G401 (cell line): ENCODE data around the gene DCAKD. TPM values are rescaled to one million over a fixed set of nuclear protein-coding genes. Genes with fewer than 3 reads are reported as not detected.
A peak's percentile ranks its signal among the peaks of the same experiment; 100 is the strongest.
"Not testable (repeated sequence)": the region's sequence is repeated elsewhere in the genome, so short reads cannot be mapped to it uniquely, and the experiment has no call there.

Experiments
- DNase-seq: peaks from one replicate; pipeline ENCODE4 v3.0.0-alpha.2; 2015; ENCODE audit warnings: low spot score
- in situ Hi-C: cut with HindIII; loops from 2 replicates; pipeline ENCODE4 v1.10.0; 2016; ENCODE audit warnings: low sequenced_read_pairs, mixed read lengths
- total RNA-seq: library from RNA; depleted of rRNA; stranded (reverse); fragments of >200 nt; shearing (Covaris generic); gene quantifications from 2 replicates; pipeline ENCODE4 v1.2.3, GENCODE V29; 2014

Gene DCAKD
- total RNA-seq, 1 experiment from 2014 or later, result 80.9 TPM

DNA sequence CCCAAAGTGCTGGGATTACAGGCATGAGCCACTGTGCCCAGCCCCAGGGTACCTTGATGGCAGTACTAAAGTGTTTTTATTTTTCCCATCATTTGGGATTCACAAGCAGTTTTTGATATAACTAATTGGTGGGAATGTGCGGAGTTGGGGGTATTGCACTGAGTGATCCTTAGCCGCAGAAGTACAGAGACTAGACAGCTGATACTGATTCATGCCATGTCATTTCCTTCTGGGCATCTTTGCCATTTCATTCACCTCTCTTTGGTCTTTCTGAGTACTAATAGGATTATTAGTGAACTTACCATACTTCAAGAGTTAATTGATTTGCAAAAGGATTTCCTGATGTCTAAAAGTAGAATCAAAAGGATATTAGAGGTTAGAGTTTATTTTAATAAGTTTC is 19.4 kb upstream of the DCAKD start:
- in situ Hi-C loops, result no loop called here
- no peak for DNase-seq

DNA sequence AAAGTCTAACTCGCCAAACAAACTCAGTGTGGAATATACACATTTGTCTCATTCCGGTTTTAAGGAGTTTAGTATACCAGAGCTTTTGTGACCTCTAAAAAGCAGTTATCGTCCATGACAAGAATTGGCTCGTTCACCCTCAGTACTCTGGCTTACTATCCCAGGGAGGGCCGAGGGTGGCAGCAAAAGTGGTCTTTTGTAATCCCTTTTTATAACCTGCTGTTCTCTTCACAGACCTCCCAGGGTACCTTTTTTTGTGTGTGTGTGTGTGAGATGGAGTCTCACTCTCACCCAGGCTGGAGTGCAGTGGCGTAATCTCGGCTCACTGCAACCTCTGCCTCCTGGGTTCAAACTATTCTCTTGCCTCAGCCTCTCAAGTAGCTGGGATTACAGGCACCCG is 18.6 kb upstream of the DCAKD start:
- in situ Hi-C loops, result no loop called here
- no peak for DNase-seq

DNA sequence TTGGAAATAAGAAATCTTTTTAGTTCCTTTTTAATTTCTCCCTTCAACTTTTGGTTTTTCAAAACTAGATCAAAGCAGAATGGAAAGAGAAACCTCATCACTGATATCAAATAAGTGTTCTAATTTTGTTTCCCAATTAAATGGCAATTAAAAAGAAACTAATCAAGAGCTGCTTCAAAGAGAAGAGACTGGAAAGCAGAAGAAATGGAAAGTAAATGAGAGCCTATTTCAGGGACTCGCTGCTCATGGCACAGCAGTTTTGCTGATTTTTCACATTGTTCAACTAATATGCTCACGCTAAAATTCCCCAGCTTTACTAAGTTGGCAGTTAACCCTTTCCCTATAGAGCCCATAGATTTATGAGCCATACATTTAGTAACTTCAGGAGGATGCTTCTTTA is 16.2 kb upstream of the DCAKD start:
- DNase-seq, result no peak
- in situ Hi-C loops, result no loop called here

DNA sequence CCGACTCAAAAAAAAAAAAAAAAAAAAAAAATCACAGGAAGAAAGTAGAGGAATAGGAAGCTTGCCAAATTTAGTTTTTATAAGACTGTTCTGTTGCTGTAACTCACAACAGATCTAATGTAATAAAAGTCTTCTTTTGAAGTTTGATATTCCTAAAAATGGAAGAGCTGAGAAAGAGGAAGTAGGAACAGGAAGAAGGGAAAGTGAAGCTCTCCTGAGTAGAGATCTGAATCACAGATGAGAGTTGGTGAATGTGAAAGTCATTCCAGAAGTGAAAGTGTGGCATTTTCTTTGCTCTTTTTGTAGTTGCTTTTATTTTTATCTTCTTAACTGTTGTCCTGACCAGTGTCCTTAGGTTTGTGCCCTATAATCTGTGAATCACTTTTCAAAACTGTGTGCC is 11.8 kb upstream of the DCAKD start:
- no peak for DNase-seq
- in situ Hi-C loops, result no loop called here

DNA sequence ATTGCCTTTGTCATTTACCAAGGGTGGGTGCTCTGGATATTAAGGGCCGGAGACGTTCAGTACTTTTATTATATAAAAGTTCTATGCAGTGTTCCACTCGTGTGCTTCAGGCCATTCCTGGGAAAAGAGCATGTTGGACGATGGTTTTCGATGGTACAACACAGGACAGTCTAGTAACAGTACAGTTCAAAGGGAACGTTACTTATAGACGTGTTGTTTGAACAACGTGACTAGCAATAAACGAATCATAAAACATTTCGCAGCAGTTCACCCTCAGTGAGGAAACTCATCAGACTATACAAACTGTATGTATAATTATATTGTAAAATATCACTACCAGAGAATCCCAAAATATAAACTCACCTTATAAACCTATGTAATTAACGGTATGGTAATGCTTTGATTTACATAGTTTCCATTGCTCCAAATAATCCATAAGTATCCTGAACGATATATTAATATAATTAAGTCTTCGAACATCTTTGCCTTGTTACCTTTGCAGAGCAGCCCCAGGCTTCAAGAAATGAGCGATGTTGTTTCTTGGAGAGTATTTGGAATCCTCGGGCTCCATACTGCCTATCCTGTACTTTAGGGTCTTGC is 10.3 kb upstream of the DCAKD start:
- no peak for DNase-seq

DNA sequence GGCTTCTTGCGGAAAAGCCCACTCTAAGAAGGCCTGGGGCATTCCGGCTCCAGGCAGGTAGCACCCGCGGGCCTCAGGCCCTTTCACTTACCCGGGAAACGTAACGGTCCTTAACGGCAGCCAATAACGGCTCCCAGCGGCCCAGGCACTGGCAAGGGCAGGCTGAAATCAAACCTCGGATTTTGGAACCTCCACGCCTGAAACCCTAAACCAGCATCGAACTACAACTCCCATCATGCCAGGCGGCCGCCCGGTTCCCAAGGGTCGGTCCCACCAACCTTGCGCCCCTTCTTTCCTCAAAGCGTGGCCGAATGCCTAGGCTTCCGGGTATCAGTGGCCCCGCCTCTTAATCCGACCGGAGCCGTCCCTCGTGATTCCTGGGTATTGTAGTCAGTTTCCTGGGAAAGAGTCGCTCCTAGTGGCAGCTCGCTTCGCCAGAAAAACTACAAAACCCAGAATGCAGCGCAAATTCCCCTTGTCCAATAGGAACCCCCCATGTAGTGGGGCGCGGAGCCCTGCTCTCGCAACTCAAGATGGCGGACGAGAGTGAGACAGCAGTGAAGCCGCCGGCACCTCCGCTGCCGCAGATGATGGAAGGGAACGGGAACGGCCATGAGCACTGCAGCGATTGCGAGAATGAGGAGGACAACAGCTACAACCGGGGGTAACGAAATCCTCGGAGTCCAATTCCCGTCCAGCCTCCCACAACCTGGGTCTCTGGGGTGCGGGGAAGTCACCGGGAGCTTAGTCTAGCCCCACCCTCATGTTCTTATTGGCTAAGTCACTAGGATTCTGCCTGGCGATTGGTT is 9.6 kb upstream of the DCAKD start, which contains the start of gene NMT1:
Gene NMT1 (plus strand): TSS at position 521 of the 809 bp plus-strand sequence. CDS start 13 bp downstream, at position 534.
- in situ Hi-C loops, result no loop called here
- DNase-seq, result peak; percentile 100

More for the DNA sequence above, 10.3 kb upstream of the DCAKD start:
- in situ Hi-C loops, result no loop called here

DNA sequence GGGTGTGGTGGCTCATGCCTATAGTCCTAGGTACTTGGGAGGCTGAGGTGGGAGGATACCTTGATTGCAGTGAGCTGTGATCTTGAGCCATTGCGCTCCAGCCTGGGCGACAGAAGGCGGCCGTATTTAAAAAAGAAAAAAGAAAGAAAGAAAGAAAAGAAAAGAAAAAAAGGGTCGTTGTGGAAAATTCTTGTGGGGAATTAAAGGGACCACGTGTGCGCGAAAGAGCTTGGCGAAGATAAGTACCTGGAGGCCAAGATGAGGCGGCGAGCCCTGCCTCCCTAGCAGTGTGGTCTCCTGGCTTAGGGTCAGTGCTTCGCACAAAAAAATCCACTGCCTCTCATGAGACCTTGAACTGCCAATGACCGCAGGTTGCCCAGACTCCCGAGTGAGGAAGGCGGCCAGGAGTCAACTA is 9.0 kb upstream of the DCAKD start:
- no peak for DNase-seq
- in situ Hi-C loops, result no loop called here

DNA sequence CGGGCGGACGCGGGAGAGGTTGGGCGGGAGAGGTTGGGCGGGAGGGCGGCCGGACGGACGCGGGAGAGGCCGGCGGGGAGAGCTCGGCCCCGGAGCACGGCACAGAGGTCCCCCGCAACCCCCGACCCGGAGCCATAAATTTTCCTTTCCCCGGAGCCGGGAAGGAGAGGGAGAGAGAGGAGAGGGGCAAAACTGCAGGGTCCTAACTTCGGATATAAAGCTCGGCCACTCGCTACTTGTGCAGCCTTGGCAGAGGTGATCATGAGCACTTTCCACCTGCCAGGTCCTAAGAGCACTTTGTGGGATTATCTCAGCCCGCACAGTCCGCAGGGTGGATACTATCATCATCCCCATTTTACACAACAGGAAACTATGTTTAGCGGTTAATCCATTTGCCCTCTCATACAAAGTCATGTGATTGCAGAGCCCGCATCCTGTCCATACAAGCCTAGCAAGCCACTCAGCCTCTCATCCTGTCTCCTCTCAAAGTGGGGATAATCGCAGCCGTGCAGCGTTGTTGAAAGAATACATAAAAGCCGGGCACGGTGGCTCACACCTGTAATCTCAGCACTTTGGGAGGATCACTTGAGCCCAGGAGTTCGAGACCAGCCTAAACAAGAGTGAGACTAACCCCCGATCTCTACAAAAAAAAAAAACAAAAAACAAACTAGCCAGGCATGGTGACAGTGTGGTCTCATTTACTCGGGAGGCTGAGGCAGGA is 780 bp upstream of the DCAKD start:
- in situ Hi-C loops, result no loop called here
- DNase-seq, result peak; percentile 58

DNA sequence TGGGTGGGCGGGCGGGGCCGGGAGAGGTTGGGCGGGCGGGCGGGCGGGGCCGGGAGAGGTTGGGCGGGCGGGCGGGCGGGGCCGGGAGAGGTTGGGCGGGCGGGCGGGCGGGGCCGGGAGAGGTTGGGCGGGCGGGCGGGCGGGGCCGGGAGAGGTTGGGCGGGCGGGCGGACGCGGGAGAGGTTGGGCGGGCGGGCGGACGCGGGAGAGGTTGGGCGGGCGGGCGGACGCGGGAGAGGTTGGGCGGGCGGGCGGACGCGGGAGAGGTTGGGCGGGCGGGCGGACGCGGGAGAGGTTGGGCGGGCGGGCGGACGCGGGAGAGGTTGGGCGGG is 254 bp upstream of the DCAKD start:
- in situ Hi-C loops, result not testable (repeated sequence)

DNA sequence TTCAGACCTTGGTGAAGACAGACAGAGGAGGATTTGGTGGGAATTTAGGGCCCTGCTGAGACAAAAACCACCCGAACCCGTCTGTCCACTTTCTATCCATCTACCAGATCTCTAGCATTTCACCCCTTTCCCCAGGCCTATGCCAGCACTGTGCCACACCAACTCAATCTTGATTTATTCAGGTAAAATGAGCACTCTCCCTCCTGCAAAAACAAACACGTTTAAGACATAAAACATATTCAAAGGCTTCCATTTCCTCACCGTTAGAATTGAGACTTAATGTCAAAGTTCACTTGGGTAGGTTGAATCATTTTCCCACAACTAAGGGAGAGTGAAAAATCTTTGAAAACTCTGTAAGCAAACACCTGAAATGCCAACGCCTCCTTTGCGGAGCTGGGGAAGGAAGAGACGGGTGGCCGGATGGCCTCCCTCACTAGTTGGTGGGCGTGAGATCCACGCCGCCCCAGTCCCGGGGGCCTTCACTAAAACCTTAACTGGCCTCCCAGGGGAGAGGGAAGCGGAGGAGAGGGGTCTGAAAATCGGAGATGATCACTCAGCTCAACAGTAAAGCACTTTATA is 862 bp downstream of the DCAKD start:
- no peak for DNase-seq
- in situ Hi-C loops, result no loop called here

More for the DNA sequence above, 254 bp upstream of the DCAKD start:
- DNase-seq, result not testable (repeated sequence)

DNA sequence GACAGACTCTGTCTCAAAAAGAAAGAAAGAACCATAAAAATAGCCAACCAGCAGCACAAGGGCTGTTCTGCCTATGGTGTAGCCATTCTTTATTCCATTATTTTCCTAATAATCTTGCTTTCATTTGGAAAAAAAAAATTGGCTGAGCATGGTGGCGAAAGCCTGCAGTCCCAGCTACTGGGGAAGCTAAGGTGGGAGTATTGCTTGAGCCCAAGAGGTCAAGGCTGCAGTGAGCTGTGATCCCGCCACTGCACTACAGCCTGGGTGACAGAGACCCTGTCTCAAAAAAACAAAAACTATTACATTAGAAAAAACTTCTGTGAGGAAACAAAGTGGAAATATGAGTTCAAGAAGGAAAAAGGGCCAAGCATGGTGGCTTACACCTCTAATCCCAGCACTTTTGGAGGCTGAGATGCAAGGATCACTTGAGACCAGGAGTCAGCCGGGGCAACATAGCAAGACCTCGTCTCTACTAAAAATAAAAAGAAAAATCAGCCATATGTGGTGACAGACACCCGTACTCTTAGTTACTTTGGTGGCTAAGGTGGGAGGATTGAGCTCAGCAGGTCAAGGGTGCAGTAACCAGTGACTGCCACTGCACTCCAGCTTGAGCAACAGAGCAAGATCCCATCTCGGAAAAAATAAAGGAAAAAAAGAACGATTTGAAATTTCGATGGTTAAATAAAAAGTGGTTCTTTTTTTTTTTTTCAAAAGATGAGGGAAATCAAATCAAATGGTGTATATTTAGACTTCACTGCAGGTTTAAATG is 2.5 kb downstream of the DCAKD start:
- in situ Hi-C loops, result no loop called here
- no peak for DNase-seq

DNA sequence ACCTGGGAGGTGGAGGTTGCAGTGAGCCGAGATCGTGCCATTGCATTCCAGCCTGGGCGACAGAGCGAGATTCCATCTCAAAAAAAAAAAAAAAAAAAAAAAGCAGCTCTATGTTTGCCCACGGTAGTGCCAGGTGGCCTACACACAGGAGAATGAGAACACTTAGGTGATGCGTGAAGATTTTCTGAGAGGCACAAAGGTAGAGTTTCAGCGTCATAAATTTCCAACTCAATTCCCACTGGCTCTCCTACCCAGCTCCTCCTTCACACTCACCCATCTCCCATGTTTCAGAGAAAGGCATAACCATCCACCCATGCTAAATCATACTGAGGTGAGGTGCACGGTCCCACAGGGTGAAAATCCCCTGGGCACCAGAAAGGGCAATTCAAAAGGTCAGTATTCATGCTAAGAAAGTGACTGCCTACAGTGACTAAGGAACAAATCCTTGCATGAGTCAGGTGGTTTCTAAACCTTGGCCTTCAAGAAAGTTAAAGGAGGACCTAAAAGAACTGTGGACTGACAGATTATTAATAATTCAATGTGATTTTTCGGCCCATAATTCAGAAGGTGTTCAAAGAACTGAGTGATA is 4.8 kb downstream of the DCAKD start:
- in situ Hi-C loops, result no loop called here
- no peak for DNase-seq

DNA sequence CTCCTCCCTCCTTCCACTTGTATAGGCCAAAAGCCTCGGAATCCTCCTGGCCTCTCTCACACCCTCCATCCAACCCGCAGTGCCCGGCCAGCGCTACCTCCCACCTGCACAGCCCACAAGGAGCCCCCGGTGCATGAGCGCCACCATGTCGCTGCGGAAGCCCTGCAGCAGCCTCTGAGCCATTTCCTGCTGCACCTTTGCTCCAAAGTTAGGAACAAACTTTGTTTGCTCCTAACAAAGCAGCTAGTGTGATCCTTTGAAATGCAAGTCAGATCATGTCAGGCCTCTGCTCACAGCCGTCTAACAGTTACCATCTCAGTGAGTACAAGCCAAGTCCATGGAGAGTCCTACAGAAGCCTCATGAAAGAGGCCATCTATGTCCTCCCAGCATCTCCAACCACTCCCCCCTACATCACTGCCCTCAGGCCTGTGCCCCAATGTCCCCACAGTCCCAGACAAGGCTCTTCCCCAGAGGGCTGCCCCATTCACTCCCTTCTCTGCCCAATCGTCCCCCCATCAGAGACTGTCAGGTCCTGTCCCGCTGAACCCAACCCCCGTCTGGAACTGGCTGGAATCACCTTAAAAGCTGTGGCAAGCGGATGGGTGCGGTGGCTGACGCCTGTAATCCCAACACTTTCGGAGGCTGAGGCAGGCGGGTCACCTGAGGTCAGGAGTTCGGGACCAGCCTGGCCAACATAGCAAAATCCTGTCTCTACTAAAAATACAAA is 7.5 kb downstream of the DCAKD start:
- DNase-seq, result no peak
- in situ Hi-C loops, result no loop called here

DNA sequence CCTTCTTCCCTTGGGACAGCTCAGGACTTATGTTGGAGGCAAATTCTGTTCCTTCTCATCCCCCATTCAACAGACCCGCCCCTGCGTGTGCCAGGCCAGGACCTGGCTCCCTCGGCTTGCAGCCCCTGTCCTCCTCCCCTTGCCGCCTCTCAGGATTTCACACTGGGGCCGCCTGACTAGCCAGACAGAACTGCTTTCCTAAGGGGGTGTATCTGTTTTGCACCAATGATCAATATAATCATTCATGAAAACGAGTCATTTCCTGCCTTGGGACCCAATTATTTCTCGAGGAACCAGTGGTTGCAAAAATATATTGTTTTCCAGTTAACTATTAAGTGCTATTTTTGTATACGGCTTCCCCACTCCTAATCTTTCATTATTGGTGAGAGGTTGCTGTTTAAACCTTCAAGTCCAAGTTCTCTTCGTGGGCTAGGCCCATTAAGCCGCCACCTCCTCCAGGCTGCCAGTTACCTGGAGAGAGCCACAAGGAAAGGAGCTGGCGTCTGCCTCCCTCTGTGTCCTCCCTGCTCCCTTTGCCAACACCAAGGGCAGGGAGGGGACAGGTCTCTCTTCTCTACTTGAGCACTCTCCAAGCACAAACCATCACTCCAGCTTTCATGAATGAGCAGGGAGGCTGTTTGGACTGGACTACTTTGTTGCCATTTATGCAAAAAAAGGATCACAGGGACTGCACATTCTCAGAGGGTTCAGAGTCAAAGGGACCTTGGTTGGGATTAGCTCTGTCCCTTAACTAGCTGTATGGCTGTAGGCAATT is 8.9 kb downstream of the DCAKD start:
- in situ Hi-C loops, result no loop called here
- peak; percentile 62 for DNase-seq

DNA sequence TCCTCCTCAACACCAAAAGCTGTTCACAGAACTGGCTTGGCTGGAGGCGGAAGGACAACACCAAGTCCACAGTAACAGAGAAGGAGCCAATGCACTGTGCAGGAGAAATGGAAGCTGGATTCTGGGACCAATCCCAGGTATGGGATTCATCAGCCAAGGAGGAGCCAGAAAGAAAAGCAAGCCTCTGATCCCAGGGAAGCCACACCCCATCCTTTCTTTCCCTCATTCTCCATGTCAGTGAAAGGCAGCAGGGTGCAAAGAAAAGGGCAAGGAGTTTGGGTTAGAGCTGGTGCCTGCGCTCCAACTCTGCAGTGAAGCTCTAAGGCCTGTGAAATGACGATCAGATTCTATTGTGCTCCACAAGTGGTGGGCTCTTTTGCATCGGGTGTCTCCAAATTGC is 11.0 kb downstream of the DCAKD start:
- DNase-seq, result peak; percentile 50
- in situ Hi-C loops, result no loop called here

DNA sequence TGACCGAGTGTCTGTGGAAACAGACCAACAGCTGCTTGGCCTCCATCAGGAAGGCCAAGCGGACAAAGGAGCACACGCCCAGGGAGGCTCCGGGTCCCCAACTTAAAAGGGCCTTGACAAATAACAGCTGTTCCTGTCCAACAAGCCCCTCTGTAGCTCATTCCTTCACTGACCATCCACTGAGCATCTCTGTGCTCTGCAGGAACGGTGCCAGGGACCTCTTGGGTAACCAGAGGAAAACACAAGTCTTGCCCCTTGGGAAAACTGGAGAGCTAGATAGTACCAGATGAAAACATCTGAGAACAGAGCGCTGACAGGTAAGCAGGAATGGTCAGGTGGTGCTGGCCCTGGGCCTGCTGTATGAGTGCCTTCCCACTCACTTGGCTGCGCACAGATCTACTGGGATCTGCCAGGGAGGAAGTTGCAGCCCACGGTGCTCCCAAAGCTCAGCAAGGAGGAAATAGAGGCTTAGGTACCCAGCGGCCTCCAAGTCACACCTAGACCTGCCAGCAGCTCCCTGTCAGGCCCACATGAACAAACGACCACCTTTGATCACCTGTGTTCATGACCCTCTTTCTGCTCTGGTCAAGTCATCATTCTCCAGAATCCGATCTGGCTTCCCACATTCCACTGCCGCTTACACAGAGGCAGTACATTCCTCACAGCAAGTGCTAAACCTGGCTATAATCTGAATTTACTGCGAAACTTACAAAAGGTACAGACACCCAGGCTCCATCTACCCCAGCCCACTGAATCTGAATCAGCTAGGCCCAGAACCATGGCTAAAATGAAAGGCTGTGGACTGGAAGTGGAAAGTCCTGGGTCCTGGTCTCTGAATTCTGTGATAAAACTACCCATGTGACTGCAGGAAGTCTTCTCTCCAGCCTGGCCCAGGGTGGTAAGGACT is 12.5 kb downstream of the DCAKD start:
- in situ Hi-C loops, result no loop called here

DNA sequence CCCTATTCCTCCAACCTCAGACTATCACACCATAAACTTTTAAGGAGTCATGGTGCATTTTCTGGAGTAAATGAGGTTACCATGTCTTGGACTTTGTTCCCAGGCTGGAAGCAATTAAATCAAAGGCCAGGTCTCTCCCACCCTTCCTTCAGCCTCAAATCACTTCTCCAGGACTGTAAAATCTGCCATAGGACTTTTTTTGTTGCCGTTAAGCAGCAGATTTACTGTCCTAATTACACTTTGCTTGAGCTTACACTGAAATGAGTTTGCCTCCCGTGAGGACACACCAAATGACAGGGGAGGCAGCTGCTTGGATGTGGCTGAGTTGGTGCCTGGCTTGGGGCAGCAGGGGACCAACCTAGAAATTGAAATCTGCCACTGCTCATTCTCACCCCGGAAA is 14.7 kb downstream of the DCAKD start:
- in situ Hi-C loops, result no loop called here
- DNase-seq, result peak; percentile 30

More for the DNA sequence above, 12.5 kb downstream of the DCAKD start:
- no peak for DNase-seq
